ENCODE measurements around the gene LAMP1. TPM values are rescaled to one million over a fixed set of nuclear protein-coding genes. Genes with fewer than 3 reads are reported as not detected.

LAMP1 gene
- polyA plus RNA-seq, 1 of the 3 experiments (the other 2 are of a cell fraction), result 261 TPM

GRCh38 chr13:113338451-113338850 lies 41.4 kb downstream of the LAMP1 start:
- Histone ChIP-seq H3K9ac (no peak overlapping the region), H3K27ac (ENCODE audit: low read depth in 2 of 2, low read length in 1 of 2) (no peak overlapping the region), H4K20me1 (ENCODE audit: insufficient read depth) (no peaks in the 10 kb centered on the region), H3K9me2 (no peaks in the 10 kb centered on the region), H3K79me2 (ENCODE audit: insufficient read depth) (no peaks in the 10 kb centered on the region), H3K4me3 (ENCODE audit: low read depth in 2 of 2, low read length in 1 of 2) (no peak overlapping the region), H3K4me1 (ENCODE audit: control insufficient read depth in 1 of 2, insufficient read depth in 2 of 2, low read depth in 1 of 2, low read length in 1 of 2) (no peaks in the 10 kb centered on the region), H3K27me3 (ENCODE audit: insufficient read depth) (no peaks in the 10 kb centered on the region), H3K4me2 (no peak overlapping the region), H3F3A (replicated peaks; ENCODE audit: insufficient read depth) (no peaks in the 10 kb centered on the region), H3K9me3 (no peaks in the 10 kb centered on the region), H3K36me3 (replicated peaks in 1 of 2; ENCODE audit: control insufficient read depth in 1 of 2, insufficient read depth in 2 of 2, low read length in 1 of 2) (no peaks in the 10 kb centered on the region), H2AFZ (ENCODE audit: low read depth) (no peak overlapping the region)
- ChIA-PET POLR2A (interaction anchor here (0.6 kb wide), 1 partner anchor 159 kb away, joined by 3 read pairs; no protein-coding TSS in a partner anchor), CTCF (interaction anchor here (1.1 kb wide), 1 partner anchor 112 kb away, joined by 3 read pairs; no protein-coding TSS in a partner anchor)
- no peak for DNase-seq
- TF ChIP-seq, protein P1, sequence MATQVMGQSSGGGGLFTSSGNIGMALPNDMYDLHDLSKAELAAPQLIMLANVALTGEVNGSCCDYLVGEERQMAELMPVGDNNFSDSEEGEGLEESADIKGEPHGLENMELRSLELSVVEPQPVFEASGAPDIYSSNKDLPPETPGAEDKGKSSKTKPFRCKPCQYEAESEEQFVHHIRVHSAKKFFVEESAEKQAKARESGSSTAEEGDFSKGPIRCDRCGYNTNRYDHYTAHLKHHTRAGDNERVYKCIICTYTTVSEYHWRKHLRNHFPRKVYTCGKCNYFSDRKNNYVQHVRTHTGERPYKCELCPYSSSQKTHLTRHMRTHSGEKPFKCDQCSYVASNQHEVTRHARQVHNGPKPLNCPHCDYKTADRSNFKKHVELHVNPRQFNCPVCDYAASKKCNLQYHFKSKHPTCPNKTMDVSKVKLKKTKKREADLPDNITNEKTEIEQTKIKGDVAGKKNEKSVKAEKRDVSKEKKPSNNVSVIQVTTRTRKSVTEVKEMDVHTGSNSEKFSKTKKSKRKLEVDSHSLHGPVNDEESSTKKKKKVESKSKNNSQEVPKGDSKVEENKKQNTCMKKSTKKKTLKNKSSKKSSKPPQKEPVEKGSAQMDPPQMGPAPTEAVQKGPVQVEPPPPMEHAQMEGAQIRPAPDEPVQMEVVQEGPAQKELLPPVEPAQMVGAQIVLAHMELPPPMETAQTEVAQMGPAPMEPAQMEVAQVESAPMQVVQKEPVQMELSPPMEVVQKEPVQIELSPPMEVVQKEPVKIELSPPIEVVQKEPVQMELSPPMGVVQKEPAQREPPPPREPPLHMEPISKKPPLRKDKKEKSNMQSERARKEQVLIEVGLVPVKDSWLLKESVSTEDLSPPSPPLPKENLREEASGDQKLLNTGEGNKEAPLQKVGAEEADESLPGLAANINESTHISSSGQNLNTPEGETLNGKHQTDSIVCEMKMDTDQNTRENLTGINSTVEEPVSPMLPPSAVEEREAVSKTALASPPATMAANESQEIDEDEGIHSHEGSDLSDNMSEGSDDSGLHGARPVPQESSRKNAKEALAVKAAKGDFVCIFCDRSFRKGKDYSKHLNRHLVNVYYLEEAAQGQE (IDR thresholded peaks at IDR 0.05; ENCODE audit: low read depth, low read length), result no peak
- TF ChIP-seq FOSL2 (IDR thresholded peaks at IDR 0.05; ENCODE audit: borderline replicate concordance, low read depth) (no peak), SMC3 (IDR thresholded peaks at IDR 0.05; ENCODE audit: low read depth, low read length) (no peak), TCF12 (IDR thresholded peaks at IDR 0.05) (no peak), RCOR1 (IDR thresholded peaks at IDR 0.05; ENCODE audit: low read length) (no peak), ELF1 (IDR thresholded peaks at IDR 0.05) (no peak), TAF1 (IDR thresholded peaks at IDR 0.05; ENCODE audit: borderline replicate concordance, low read depth, low read length) (no peak), JUND (IDR thresholded peaks at IDR 0.05) (no peak), PBX3 (IDR thresholded peaks at IDR 0.05) (no peak), MXI1 (IDR thresholded peaks at IDR 0.05; ENCODE audit: low read depth, low read length) (no peak)
- 83% methylated on average over 11 of the region's 15 CpGs for WGBS (ENCODE audit: low lambda C conversion rate)

- Histone ChIP-seq H3K9me2 (no peaks in the 10 kb centered on the region), H3K36me3 (replicated peaks in 1 of 2; ENCODE audit: control insufficient read depth in 1 of 2, insufficient read depth in 2 of 2, low read length in 1 of 2) (no peaks in the 10 kb centered on the region), H2AFZ (ENCODE audit: low read depth) (no peak overlapping the region), H3K4me3 (ENCODE audit: low read depth in 2 of 2, low read length in 1 of 2) (no peak overlapping the region), H3F3A (replicated peaks; ENCODE audit: insufficient read depth) (no peaks in the 10 kb centered on the region), H3K27ac (ENCODE audit: low read depth in 2 of 2, low read length in 1 of 2) (no peak overlapping the region), H3K4me2 (no peak overlapping the region), H3K9me3 (no peaks in the 10 kb centered on the region), H3K79me2 (ENCODE audit: insufficient read depth) (no peaks in the 10 kb centered on the region), H3K4me1 (ENCODE audit: control insufficient read depth in 1 of 2, insufficient read depth in 2 of 2, low read depth in 1 of 2, low read length in 1 of 2) (no peaks in the 10 kb centered on the region), H4K20me1 (ENCODE audit: insufficient read depth) (no peaks in the 10 kb centered on the region), H3K27me3 (ENCODE audit: insufficient read depth) (no peaks in the 10 kb centered on the region), H3K9ac (no peak overlapping the region)
- no peak for DNase-seq
- WGBS (ENCODE audit: low lambda C conversion rate), result 81% methylated on average over 29 of the region's 34 CpGs
- TF ChIP-seq USF1 (IDR thresholded peaks at IDR 0.05; ENCODE audit: borderline replicate concordance, low read depth) (no peak), IRF3 (IDR thresholded peaks at IDR 0.05; ENCODE audit: low read depth, low read length) (no peak)
- ChIA-PET POLR2A (no interaction called here), CTCF (no interaction called here)
Observed at GRCh38 chr13:113342820-113343691, 46.0 kb downstream of the LAMP1 start.
